ENCODE measurements around the gene TMEM191C.
"Not testable (repeated sequence)": the region's sequence is repeated elsewhere in the genome, so short reads cannot be mapped to it uniquely, and the experiment has no call there.

DNA sequence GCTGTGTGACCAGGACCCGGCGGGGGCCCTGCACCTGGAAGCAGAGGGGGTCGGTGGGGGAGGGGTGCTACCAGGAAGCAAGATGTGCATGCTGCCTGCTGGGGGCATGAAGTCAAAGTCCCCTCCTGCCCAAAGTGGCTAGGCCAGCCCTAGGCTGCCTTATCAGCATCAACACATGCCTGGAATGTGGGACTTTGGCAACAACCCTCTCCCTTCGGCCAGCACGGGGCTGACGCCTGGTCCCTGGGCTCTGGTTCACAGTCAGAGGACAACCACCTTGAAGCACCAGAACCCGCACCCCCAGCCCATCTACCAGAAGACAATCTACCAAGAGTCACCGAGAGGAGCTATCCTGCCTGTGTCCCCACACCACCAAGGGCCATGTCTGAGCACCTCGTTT is 43.2 kb downstream of the TMEM191C start:
- TF ChIP-seq, protein P1, sequence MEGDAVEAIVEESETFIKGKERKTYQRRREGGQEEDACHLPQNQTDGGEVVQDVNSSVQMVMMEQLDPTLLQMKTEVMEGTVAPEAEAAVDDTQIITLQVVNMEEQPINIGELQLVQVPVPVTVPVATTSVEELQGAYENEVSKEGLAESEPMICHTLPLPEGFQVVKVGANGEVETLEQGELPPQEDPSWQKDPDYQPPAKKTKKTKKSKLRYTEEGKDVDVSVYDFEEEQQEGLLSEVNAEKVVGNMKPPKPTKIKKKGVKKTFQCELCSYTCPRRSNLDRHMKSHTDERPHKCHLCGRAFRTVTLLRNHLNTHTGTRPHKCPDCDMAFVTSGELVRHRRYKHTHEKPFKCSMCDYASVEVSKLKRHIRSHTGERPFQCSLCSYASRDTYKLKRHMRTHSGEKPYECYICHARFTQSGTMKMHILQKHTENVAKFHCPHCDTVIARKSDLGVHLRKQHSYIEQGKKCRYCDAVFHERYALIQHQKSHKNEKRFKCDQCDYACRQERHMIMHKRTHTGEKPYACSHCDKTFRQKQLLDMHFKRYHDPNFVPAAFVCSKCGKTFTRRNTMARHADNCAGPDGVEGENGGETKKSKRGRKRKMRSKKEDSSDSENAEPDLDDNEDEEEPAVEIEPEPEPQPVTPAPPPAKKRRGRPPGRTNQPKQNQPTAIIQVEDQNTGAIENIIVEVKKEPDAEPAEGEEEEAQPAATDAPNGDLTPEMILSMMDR (IDR thresholded peaks at IDR 0.05; ENCODE audit: insufficient read depth, low read length, poor library complexity, severe bottlenecking) = not testable (repeated sequence)
- not testable (repeated sequence) for TF ChIP-seq EZH2phosphoT487 (conservative IDR thresholded peaks at IDR 0.05; ENCODE audit: low read length)
